Transverse colon (tissue), 3 donors: ENCODE data around the gene KIAA0040.

Experiments used
- CTCF ChIP-seq, 5 experiments: fragments of 200-600 bp in 3 of 5; fragments of 450-650 bp in 2 of 5; sonication (generic) in 3 of 5; IDR thresholded peaks; 1 replicate in 2 of 5; 2 replicates in 3 of 5; pipeline ENCODE4 v1.5.1; 2016 to 2017; ENCODE audit warnings: antibody characterized with exemption in 5 of 5, inconsistent platforms in 3 of 5, mild to moderate bottlenecking in 2 of 5, moderate library complexity in 1 of 5
- POLR2A ChIP-seq: fragments of 450-650 bp; IDR thresholded peaks from one replicate; pipeline ENCODE4 v1.6.1; 2016; ENCODE audit warnings: antibody characterized with exemption, mild to moderate bottlenecking, moderate library complexity

DNA sequence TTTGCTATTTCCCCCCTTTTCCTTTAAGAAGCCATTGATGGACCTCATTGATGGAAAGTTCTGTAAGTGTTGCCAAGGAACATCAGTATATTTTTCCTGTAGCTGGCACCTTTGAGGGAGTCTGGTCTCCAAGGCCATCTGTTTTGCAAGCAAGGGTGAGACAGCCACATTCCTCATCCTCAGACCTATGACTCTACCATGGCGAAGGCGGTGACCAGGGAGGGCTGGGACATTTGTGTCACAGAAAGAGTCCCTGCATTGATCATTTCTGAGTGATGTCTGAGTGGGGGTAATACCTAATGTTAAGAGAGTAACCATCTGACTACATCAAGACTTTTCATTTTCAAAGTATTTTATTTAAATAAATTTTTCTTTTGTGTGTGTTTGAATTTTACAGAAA is 35.4 kb downstream of the KIAA0040 start:
- TF ChIP-seq POLR2A = no peak
- no peak for TF ChIP-seq CTCF (IDR thresholded peaks at IDR 0.05)
